Erythroblast (primary cell): ENCODE data around the gene FAM83C.

Experiments
- GATA1 ChIP-seq: IDR thresholded peaks from 2 replicates; pipeline ENCODE4 v1.6.1; 2011; ENCODE audit warnings: low read depth, mild to moderate bottlenecking, control low read depth, low read length, moderate library complexity
- POLR2A ChIP-seq: IDR thresholded peaks from 2 replicates; pipeline ENCODE4 v1.6.1; 2011; ENCODE audit warnings: mild to moderate bottlenecking, low read length

DNA sequence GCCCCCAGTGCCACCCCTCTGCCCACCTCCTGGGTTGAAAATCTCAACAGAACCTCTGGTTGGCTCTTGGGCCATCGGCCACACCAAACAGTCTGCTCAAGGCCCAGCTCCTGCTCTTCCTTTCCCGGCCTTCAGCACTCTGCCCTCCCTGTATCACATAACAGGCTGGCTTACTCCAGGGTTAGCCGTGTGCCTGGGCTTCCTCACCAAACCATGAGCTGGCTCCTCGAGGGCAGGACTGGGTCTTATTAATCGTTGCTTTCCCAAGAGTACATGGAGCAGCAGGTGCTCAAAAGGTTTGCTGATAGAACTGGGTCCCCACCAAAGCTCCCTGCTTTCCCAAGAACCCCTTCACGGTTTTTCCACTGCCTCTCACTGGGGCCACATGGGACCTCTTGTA, 12.7 kb upstream of the FAM83C start:
- TF ChIP-seq POLR2A (no peak), GATA1 (no peak)
